GM12878 (cell line): ENCODE data around the gene WHRN. TPM values are rescaled to one million over a fixed set of nuclear protein-coding genes. Genes with fewer than 3 reads are reported as not detected.

Experiments
- ATAC-seq: fragments of 200-7000 bp; cut with Tn5 transposase; 3 replicates; pipeline ENCODE4 v1.9.1; 2020; ENCODE audit warnings: mild to moderate bottlenecking, moderate library complexity
- BruUV-seq: library from RNA; stranded (reverse); fragments of 400-500 nt; replicated peaks from 2 replicates; lab custom pipeline; 2021; lab: Mats Ljungman, UMichigan
- CTCF ChIA-PET: fragments of 300-600 bp; sonication (Branson Sonifier 250); formaldehyde crosslinking; extraction: SDS; loops from one replicate; lab custom pipeline; 2021; ENCODE audit warnings: inconsistent platforms; lab: Yijun Ruan, JAX
- POLR2A ChIA-PET: fragments of 350-600 bp; formaldehyde crosslinking; extraction: SDS; loops from one replicate; lab custom pipeline; 2021; ENCODE audit warnings: inconsistent platforms; lab: Charles Lee
- RAD21 ChIA-PET: fragments of 300-600 bp; sonication (Branson Sonifier 250); formaldehyde crosslinking; loops from one replicate; lab custom pipeline; 2023; ENCODE audit warnings: antibody characterized with exemption; ENCODE audit not compliant: unreplicated experiment; lab: Charles Lee
- SMC1A ChIA-PET: fragments of 300-600 bp; sonication (Branson Sonifier 250); formaldehyde crosslinking; loops from one replicate; lab custom pipeline; 2023; ENCODE audit not compliant: unreplicated experiment, uncharacterized antibody; lab: Charles Lee
- DNase-seq: peaks from one replicate; pipeline ENCODE4 v3.0.0-alpha.2; 2011; ENCODE audit warnings: low read depth, low spot score
- FAIRE-seq: peaks from 3 replicates; lab custom pipeline; 2011; peaks lifted over from hg19 to GRCh38; lab: Jason Lieb, UNC
- H2AFZ ChIP-seq: 2 replicates; pipeline ENCODE4 v1.6.0; 2011; ENCODE audit warnings: low read depth, low read length, control low read depth; ENCODE audit not compliant: control insufficient read depth
- H3K27ac ChIP-seq: 2 replicates; pipeline ENCODE4 v1.5.1; 2011; ENCODE audit warnings: control low read depth; ENCODE audit not compliant: control insufficient read depth, insufficient read depth
- H3K27me3 ChIP-seq, 2 experiments: replicated peaks in 1 of 2; 2 replicates each; pipeline versions ENCODE4 v1.6.0 to v1.6.1; 2011; ENCODE audit warnings: low read length in 1 of 2; ENCODE audit not compliant: control insufficient read depth in 2 of 2, insufficient read depth in 2 of 2
- H3K36me3 ChIP-seq, 2 experiments: 2 replicates each; pipeline ENCODE4 v1.5.1; 2011; ENCODE audit warnings: low read length in 1 of 2; ENCODE audit not compliant: control insufficient read depth in 2 of 2, insufficient read depth in 2 of 2
- H3K4me1 ChIP-seq: 2 replicates; pipeline ENCODE4 v1.6.1; 2011; ENCODE audit warnings: mild to moderate bottlenecking, low read length, moderate library complexity, mixed read lengths; ENCODE audit not compliant: control insufficient read depth, insufficient read depth
- H3K4me2 ChIP-seq: 2 replicates; pipeline ENCODE4 v1.6.0; 2011; ENCODE audit warnings: control low read depth; ENCODE audit not compliant: control insufficient read depth, insufficient read depth
- H3K4me3 ChIP-seq: fragments of 200-600 bp; sonication (generic); 2 replicates; pipeline ENCODE4 v1.5.1; 2016
- H3K79me2 ChIP-seq: 2 replicates; pipeline ENCODE4 v1.6.0; 2011; ENCODE audit warnings: low read length; ENCODE audit not compliant: control insufficient read depth, insufficient read depth
- H3K9ac ChIP-seq: 2 replicates; pipeline ENCODE4 v1.8.0; 2011; ENCODE audit warnings: low read length, control low read depth, mixed read lengths; ENCODE audit not compliant: control insufficient read depth, insufficient read depth
- H3K9me3 ChIP-seq: replicated peaks from 3 replicates; pipeline ENCODE4 v1.5.1; 2011; ENCODE audit warnings: mild to moderate bottlenecking, low read length; ENCODE audit not compliant: control insufficient read depth, insufficient read depth
- H4K20me1 ChIP-seq: 2 replicates; pipeline ENCODE4 v1.6.0; 2011; ENCODE audit not compliant: control insufficient read depth, insufficient read depth
- ATF7 ChIP-seq: fragments of 450-650 bp; IDR thresholded peaks from 2 replicates; pipeline ENCODE4 v1.6.1; 2016; ENCODE audit warnings: low read depth, mild to moderate bottlenecking
- BMI1 ChIP-seq: fragments of 450-650 bp; IDR thresholded peaks from 2 replicates; pipeline ENCODE4 v1.6.1; 2016; ENCODE audit warnings: mild to moderate bottlenecking, moderate library complexity, borderline replicate concordance
- CREM ChIP-seq: IDR thresholded peaks from 2 replicates; pipeline ENCODE4 v1.6.1; 2014; ENCODE audit warnings: antibody characterized with exemption, low read depth
- ESRRA ChIP-seq: IDR thresholded peaks from 2 replicates; pipeline ENCODE4 v1.6.1; 2012; ENCODE audit warnings: mild to moderate bottlenecking, low read length, improper control_type of control experiment
- HDGF ChIP-seq: fragments of 450-650 bp; IDR thresholded peaks from 2 replicates; pipeline ENCODE4 v1.6.1; 2016; ENCODE audit warnings: antibody characterized with exemption
- KLF5 ChIP-seq: fragments of 450-650 bp; IDR thresholded peaks from 2 replicates; pipeline ENCODE4 v1.6.1; 2014; ENCODE audit warnings: mild to moderate bottlenecking; ENCODE audit not compliant: partially characterized antibody
- MYB ChIP-seq: fragments of 150-350 bp; IDR thresholded peaks from 2 replicates; pipeline ENCODE4 v1.6.1; 2014; ENCODE audit warnings: mild to moderate bottlenecking, low read depth, low read length, borderline replicate concordance
- RAD51 ChIP-seq: fragments of 450-650 bp; IDR thresholded peaks from 2 replicates; pipeline ENCODE4 v1.6.1; 2016; ENCODE audit warnings: moderate library complexity, mild to moderate bottlenecking, inconsistent platforms
- STAT3 ChIP-seq: IDR thresholded peaks from 2 replicates; pipeline ENCODE4 v1.6.1; 2011; ENCODE audit warnings: low read depth, low read length, improper control_type of control experiment
- TCF7 ChIP-seq: IDR thresholded peaks from 2 replicates; pipeline ENCODE4 v1.6.1; 2014; ENCODE audit warnings: antibody characterized with exemption, borderline replicate concordance
- YY1 ChIP-seq: IDR thresholded peaks from 2 replicates; pipeline ENCODE4 v1.6.1; 2011; ENCODE audit warnings: low read depth, mild to moderate bottlenecking, low read length
- ZNF384 ChIP-seq: IDR thresholded peaks from 2 replicates; pipeline ENCODE4 v1.6.1; 2012; ENCODE audit warnings: low read depth, mild to moderate bottlenecking, low read length, improper control_type of control experiment, borderline replicate concordance
- WGBS: methylation state at CpG from one replicate; pipeline ENCODE4 v1.1.6; 2016; ENCODE audit warnings: low lambda C conversion rate; ENCODE audit not compliant: insufficient replicate concordance, insufficient coverage; ENCODE audit errors: missing lambda C conversion rate; 5-methylcytosine and 5-hydroxymethylcytosine counted together
- in situ Hi-C: fragments of 300-500 bp; cut with MboI; formaldehyde crosslinking; loops from 9 replicates; pipeline ENCODE4 v1.14.3; 2018; ENCODE audit warnings: mixed read lengths
- intact Hi-C: fragments of 100-400 bp; cut with micrococcal nuclease; formaldehyde crosslinking; loops from one replicate; pipeline ENCODE4 v1.14.2; 2022; ENCODE audit not compliant: unreplicated experiment
- polyA plus RNA-seq, 11 experiments: library from polyadenylated mRNA; depleted of rRNA in 4 of 11; unstranded in 6 of 11; stranded (reverse) in 5 of 11; fragments of >200 nt; fragmentation: Nextera tagmentation in 4 of 11; fragmentation: Illumina TruSeq in 1 of 11; extraction: Ambion mirVana in 4 of 11; extraction: Trizol in 1 of 11; gene quantifications; 1 replicate in 1 of 11; 2 replicates in 10 of 11; pipeline versions ENCODE4 v1.2.1 to v1.2.3, GENCODE V29; 2011 to 2016; ENCODE audit warnings: inconsistent platforms in 2 of 11, missing spikeins in 2 of 11, low read depth in 1 of 11
- total RNA-seq, 4 experiments: library from RNA; depleted of rRNA in 3 of 4; stranded (reverse); fragments of >200 nt in 3 of 4; fragmentation: Illumina TruSeq in 1 of 4; extraction: Trizol in 1 of 4; gene quantifications; 2 replicates each; pipeline versions ENCODE4 v1.2.1 to v1.2.3, GENCODE V29; 2013 to 2021
- TF ChIP-seq, protein P1 (sequence below): fragments of 150-350 bp; IDR thresholded peaks from 2 replicates; pipeline ENCODE4 v1.6.1; 2014; ENCODE audit warnings: mild to moderate bottlenecking, low read depth, low read length
- TF ChIP-seq, protein P2 (sequence below): IDR thresholded peaks from 2 replicates; pipeline ENCODE4 v1.6.1; 2011; ENCODE audit warnings: borderline replicate concordance, low read depth, mild to moderate bottlenecking, moderate library complexity, low read length; ENCODE audit not compliant: insufficient read depth, poor library complexity, severe bottlenecking

Gene WHRN
- total and polyA plus RNA-seq, 10 of the 15 experiments (the other 5 are each of a cell fraction or from before 2014, with no cell fraction given) = 0.04 to 18.2 (median 0.68) TPM; not detected in 1

DNA sequence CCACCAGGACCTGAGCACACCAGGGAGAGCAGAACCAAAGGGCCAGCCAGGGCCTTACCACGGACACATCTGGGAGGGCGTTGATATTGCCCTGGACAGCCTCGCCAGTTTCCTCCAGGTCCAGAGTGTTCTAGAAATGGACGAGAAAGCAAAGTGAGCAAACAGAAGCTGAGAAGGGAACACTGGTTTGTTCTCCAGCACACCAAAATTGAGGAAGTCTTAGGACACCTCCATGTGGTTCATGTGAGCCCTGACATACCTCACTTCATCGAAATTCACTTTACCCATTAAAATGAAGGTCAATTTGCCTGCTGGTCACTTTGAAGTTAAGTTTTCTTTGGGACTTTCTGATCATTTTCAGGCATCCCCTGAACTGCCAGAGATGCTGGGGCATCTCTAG lies 97.4 kb downstream of the WHRN start:
- intact Hi-C loops = loop anchor here (5.0 kb wide), 2 partner anchors 99 to 184 kb away; partner anchors contain the start of gene WHRN
- Histone ChIP-seq H3K27me3 (no peaks in the 10 kb centered on the region; a peak in 1 of 4 replicates), H3K36me3 (no peaks in the 10 kb centered on the region), H3K79me2 (no peaks in the 10 kb centered on the region), H3K9me3 (no peaks in the 10 kb centered on the region), H3K27ac (no peak overlapping the region), H2AFZ (no peak overlapping the region), H3K4me3 (no peak overlapping the region), H4K20me1 (no peaks in the 10 kb centered on the region; the same call in 1 of the 2 replicates), H3K9ac (no peak overlapping the region), H3K4me1 (peaks cover 5% of the 10 kb centered on the region; the same call in 1 of the 2 replicates), H3K4me2 (no peak overlapping the region)
- BruUV-seq = no TSS peak
- no peak for FAIRE-seq
- no peak for ATAC-seq
- ChIA-PET CTCF (interaction anchor here (0.5 to 7.4 kb wide), 7 partner anchors 10 to 253 kb away, joined by 3 to 115 read pairs (median 7); partner anchors contain the start of gene WHRN), RAD21 (interaction anchor here (1.5 to 7.1 kb wide), 5 partner anchors 43 to 245 kb away, joined by 3 to 69 read pairs (median 7); no protein-coding TSS in a partner anchor), SMC1A (interaction anchor here (1.0 to 6.8 kb wide), 5 partner anchors 25 to 245 kb away, joined by 3 to 75 read pairs (median 5); partner anchors contain the start of gene WHRN), POLR2A (no interaction called here)
- WGBS = 57% methylated on average over 5 of the region's 5 CpGs
- in situ Hi-C loops = loop anchor here (5.0 kb wide), 2 partner anchors 239 to 604 kb away; no protein-coding TSS in a partner anchor
- DNase-seq = no peak
- TF ChIP-seq, protein P1, sequence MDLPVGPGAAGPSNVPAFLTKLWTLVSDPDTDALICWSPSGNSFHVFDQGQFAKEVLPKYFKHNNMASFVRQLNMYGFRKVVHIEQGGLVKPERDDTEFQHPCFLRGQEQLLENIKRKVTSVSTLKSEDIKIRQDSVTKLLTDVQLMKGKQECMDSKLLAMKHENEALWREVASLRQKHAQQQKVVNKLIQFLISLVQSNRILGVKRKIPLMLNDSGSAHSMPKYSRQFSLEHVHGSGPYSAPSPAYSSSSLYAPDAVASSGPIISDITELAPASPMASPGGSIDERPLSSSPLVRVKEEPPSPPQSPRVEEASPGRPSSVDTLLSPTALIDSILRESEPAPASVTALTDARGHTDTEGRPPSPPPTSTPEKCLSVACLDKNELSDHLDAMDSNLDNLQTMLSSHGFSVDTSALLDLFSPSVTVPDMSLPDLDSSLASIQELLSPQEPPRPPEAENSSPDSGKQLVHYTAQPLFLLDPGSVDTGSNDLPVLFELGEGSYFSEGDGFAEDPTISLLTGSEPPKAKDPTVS = no peak
- no peak for TF ChIP-seq CREM
- no peak for TF ChIP-seq STAT3
- TF ChIP-seq YY1 = no peak
- TF ChIP-seq, protein P2, sequence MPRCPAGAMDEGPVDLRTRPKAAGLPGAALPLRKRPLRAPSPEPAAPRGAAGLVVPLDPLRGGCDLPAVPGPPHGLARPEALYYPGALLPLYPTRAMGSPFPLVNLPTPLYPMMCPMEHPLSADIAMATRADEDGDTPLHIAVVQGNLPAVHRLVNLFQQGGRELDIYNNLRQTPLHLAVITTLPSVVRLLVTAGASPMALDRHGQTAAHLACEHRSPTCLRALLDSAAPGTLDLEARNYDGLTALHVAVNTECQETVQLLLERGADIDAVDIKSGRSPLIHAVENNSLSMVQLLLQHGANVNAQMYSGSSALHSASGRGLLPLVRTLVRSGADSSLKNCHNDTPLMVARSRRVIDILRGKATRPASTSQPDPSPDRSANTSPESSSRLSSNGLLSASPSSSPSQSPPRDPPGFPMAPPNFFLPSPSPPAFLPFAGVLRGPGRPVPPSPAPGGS = no peak
- no peak for TF ChIP-seq BMI1
- TF ChIP-seq ESRRA = no peak
- no peak for TF ChIP-seq MYB
- no peak for TF ChIP-seq KLF5
- no peak for TF ChIP-seq ZNF384
- no peak for TF ChIP-seq HDGF
- no peak for TF ChIP-seq RAD51
- no peak for TF ChIP-seq TCF7
- no peak for TF ChIP-seq ATF7
